KMS-11 (cell line): ENCODE measurements around the gene SUV39H2.

Experiments
- H2AFZ ChIP-seq: fragments of 200-600 bp; sonication (generic); 2 replicates; pipeline ENCODE4 v1.6.1; 2016; ENCODE audit warnings: antibody characterized with exemption, mixed run types, low read depth
- H3K27ac ChIP-seq: fragments of 200-600 bp; sonication (generic); 2 replicates; pipeline ENCODE4 v1.6.1; 2016; ENCODE audit warnings: mild to moderate bottlenecking, mixed run types
- H3K27me3 ChIP-seq: fragments of 200-600 bp; sonication (generic); 2 replicates; pipeline ENCODE4 v1.6.1; 2017; ENCODE audit warnings: mild to moderate bottlenecking, low read depth, mixed run types, moderate library complexity; ENCODE audit not compliant: insufficient read depth
- H3K36me3 ChIP-seq: fragments of 200-600 bp; sonication (generic); 2 replicates; pipeline ENCODE4 v1.6.1; 2017; ENCODE audit warnings: mild to moderate bottlenecking, mixed run types; ENCODE audit not compliant: insufficient read depth
- H3K4me1 ChIP-seq: fragments of 200-600 bp; sonication (generic); 2 replicates; pipeline ENCODE4 v1.6.1; 2016; ENCODE audit warnings: mild to moderate bottlenecking, low read depth, mixed run types; ENCODE audit not compliant: poor library complexity, severe bottlenecking
- H3K4me2 ChIP-seq: fragments of 200-600 bp; sonication (generic); 2 replicates; pipeline ENCODE4 v1.7.0; 2016; ENCODE audit warnings: mild to moderate bottlenecking, mixed run types
- H3K4me3 ChIP-seq: fragments of 200-600 bp; sonication (generic); IDR thresholded peaks from 2 replicates; pipeline ENCODE4 v1.6.1; 2017; ENCODE audit warnings: low read depth, low read length, mixed read lengths; ENCODE audit not compliant: insufficient read depth
- H3K79me2 ChIP-seq: fragments of 200-600 bp; sonication (generic); 2 replicates; pipeline ENCODE4 v1.6.1; 2016; ENCODE audit warnings: low read depth, mixed run types; ENCODE audit not compliant: insufficient read depth
- H3K9ac ChIP-seq: fragments of 200-600 bp; sonication (generic); 2 replicates; pipeline ENCODE4 v1.6.1; 2016; ENCODE audit warnings: mild to moderate bottlenecking, mixed run types
- H4K20me1 ChIP-seq: fragments of 200-600 bp; sonication (generic); 2 replicates; pipeline ENCODE4 v1.6.1; 2016; ENCODE audit warnings: mild to moderate bottlenecking, mixed run types; ENCODE audit not compliant: insufficient read depth
- TF ChIP-seq, protein P1 (sequence below): fragments of 200-600 bp; sonication (generic); conservative IDR thresholded peaks from 2 replicates; pipeline ENCODE4 v1.6.1; 2017; ENCODE audit warnings: low read depth, mild to moderate bottlenecking, antibody characterized with exemption, low read length, moderate library complexity, mixed read lengths

The SUV39H2 gene, protein sequence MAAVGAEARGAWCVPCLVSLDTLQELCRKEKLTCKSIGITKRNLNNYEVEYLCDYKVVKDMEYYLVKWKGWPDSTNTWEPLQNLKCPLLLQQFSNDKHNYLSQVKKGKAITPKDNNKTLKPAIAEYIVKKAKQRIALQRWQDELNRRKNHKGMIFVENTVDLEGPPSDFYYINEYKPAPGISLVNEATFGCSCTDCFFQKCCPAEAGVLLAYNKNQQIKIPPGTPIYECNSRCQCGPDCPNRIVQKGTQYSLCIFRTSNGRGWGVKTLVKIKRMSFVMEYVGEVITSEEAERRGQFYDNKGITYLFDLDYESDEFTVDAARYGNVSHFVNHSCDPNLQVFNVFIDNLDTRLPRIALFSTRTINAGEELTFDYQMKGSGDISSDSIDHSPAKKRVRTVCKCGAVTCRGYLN

DNA sequence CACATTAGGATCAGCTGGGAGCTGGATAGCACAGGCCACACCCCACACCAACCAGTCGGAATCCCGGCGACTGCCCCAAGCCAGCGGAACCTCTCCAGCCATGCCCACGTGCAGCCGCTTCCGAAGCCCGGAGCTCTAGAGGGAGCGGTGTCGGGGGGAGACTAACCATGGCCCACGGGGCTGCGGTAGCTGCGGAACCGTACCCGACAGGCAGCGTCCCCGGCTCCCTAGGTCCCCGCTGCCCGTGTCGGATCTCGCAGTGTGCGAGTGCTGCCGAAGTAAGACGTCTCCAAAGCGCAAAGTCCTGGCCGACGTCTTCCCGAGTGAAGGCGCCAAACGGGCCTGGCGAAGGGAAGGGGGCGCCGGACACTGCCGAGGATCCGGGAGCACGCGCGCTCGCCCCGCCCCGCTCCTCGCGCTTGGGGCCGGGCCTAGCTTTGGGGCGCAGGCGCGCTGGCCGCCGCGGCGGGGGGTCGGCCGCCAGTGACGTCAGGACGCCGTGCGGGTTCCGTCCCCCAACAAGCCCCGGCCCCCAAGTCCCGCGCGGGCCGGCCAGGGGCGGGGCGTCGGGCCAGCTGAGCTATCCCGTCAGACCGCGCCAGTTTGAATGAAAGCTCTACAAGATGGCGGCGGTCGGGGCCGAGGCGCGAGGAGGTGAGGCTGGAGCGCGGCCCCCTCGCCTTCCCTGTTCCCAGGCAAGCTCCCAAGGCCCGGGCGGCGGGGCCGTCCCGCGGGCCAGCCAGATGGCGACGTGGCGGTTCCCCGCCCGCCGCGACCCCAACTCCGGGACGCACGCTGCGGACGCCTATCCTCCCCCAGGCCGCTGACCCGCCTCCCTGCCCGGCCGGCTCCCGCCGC lies at the start of gene SUV39H2:
TSS of gene SUV39H2 (plus strand) at position 601 of the 858 bp plus-strand sequence. CDS start at position 624, 23 bp downstream.
- H3K79me2 ChIP-seq, result peaks cover 60% of the 10 kb centered on the region
- H2AFZ ChIP-seq, result peak within 1 kb of the TSS; percentile 83
- peak within 1 kb of the TSS; percentile 95 for H3K4me2 ChIP-seq
- no peaks in the 10 kb centered on the region for H3K36me3 ChIP-seq
- H3K9ac ChIP-seq, result peak within 1 kb of the TSS; percentile 89
- peaks cover 23% of the 10 kb centered on the region for H3K4me1 ChIP-seq
- peak within 1 kb of the TSS; percentile 70 for H3K27ac ChIP-seq
- H4K20me1 ChIP-seq, result no peaks in the 10 kb centered on the region
- peak within 1 kb of the TSS; percentile 36 for H3K4me3 ChIP-seq
- TF ChIP-seq, protein P1, sequence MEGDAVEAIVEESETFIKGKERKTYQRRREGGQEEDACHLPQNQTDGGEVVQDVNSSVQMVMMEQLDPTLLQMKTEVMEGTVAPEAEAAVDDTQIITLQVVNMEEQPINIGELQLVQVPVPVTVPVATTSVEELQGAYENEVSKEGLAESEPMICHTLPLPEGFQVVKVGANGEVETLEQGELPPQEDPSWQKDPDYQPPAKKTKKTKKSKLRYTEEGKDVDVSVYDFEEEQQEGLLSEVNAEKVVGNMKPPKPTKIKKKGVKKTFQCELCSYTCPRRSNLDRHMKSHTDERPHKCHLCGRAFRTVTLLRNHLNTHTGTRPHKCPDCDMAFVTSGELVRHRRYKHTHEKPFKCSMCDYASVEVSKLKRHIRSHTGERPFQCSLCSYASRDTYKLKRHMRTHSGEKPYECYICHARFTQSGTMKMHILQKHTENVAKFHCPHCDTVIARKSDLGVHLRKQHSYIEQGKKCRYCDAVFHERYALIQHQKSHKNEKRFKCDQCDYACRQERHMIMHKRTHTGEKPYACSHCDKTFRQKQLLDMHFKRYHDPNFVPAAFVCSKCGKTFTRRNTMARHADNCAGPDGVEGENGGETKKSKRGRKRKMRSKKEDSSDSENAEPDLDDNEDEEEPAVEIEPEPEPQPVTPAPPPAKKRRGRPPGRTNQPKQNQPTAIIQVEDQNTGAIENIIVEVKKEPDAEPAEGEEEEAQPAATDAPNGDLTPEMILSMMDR, result no peak
- no peaks in the 10 kb centered on the region for H3K27me3 ChIP-seq

DNA sequence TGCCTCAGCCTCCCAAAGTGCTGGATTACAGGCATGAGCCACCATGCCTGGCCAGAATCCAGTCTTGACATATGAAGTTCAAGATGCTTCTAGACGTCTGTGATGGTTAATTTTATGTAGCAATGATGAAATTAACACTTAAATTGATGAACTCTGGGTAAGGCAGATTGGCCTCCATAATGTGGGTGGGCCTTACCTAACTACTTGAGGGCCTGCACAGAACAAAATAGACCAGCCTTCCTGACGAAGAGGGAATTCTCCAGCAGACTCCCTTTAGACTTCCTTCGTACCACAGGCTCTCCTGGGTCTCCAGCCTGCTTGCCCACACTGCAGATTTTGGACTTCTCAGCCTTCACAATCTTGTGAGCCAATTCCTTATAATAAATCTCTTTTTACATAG lies 45.6 kb upstream of the SUV39H2 start:
- Histone ChIP-seq H3K4me1 (peaks cover 9% of the 10 kb centered on the region), H3K4me2 (no peak overlapping the region), H4K20me1 (no peaks in the 10 kb centered on the region), H3K36me3 (no peaks in the 10 kb centered on the region), H3K79me2 (no peaks in the 10 kb centered on the region), H3K27ac (no peak overlapping the region), H3K9ac (no peak overlapping the region), H3K4me3 (no peak overlapping the region), H2AFZ (no peak overlapping the region), H3K27me3 (no peaks in the 10 kb centered on the region)
- TF ChIP-seq, protein P1, result no peak

DNA sequence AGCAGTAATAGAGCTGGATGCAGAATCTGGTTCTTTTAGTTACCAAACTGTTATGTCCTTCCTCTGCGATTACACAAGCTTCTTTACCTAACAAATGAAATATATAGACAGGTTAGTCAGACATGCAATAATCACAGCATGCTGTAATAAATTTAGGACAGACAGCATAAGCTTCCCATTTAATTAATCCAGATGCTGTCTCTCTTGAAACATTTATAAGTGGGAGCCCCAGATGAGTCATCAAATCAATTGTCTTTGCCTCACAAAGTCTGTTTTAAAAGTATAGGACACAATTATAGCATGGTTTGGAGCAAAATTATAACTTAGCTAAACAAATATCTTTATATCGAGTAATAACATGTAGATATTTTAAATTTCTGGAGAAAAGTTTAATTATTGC lies 42.5 kb upstream of the SUV39H2 start:
- Histone ChIP-seq H3K4me2 (no peak overlapping the region), H3K27me3 (no peaks in the 10 kb centered on the region), H3K9ac (no peak overlapping the region), H3K36me3 (no peaks in the 10 kb centered on the region), H3K4me3 (no peak overlapping the region), H3K4me1 (peaks cover 19% of the 10 kb centered on the region), H3K27ac (no peak overlapping the region), H3K79me2 (peaks cover 31% of the 10 kb centered on the region), H4K20me1 (no peaks in the 10 kb centered on the region), H2AFZ (no peak overlapping the region)
- TF ChIP-seq, protein P1, result no peak

DNA sequence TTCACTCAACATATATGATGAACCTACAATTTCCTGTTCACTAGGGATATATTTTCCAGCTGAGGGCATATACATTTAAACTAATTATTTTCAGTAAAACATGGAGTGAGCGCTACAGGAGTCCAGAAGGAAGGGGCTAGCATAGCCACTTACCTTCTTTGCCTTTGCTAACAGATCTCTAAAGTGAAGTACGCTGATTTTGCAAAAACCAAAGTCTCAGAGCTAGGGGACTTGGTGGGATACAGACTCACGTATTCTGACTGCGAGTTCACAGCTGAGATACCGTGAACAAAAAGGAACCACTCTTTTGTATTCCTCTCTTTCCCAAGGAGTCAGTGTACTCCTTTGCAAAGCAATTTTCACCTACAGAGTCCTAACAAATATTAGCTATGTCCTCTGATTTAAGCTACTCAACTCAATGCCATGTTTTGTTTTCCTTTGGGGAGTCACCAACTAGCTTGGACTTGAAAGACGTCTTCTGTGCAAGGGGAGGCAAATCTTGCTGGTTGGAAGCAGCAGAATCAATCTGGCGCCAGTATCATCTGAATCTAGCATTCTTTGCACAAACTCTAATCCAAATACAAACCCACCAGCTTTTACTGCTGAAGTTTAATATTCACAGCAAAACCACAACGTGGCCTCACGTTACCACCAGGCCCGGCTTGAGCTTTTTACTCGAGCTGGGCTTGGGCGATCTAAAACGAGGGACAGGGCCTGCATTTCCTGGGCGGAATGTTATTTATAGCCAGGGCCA lies 41.5 kb upstream of the SUV39H2 start:
- no peaks in the 10 kb centered on the region for H3K27me3 ChIP-seq
- no peaks in the 10 kb centered on the region for H4K20me1 ChIP-seq
- H3K4me1 ChIP-seq, result peaks cover 19% of the 10 kb centered on the region
- peak overlapping the region; percentile 74 for H3K4me2 ChIP-seq
- H3K79me2 ChIP-seq, result peaks cover 36% of the 10 kb centered on the region
- peak overlapping the region; percentile 79 for H3K27ac ChIP-seq
- TF ChIP-seq, protein P1, result no peak
- H3K36me3 ChIP-seq, result no peaks in the 10 kb centered on the region; the same call in 1 of the 2 replicates
- H3K4me3 ChIP-seq, result no peak overlapping the region
- peak overlapping the region; percentile 85 for H2AFZ ChIP-seq
- peak overlapping the region; percentile 95 for H3K9ac ChIP-seq
